Panc1 (cell line): ENCODE results near the gene ABRAXAS1. TPM values are rescaled to one million over a fixed set of nuclear protein-coding genes. Genes with fewer than 3 reads are reported as not detected.
"Not testable (repeated sequence)": the region's sequence is repeated elsewhere in the genome, so short reads cannot be mapped to it uniquely, and the experiment has no call there.

Source experiments
- ATAC-seq: fragments of 200-7000 bp; cut with Tn5 transposase; 2 replicates; pipeline ENCODE4 v1.9.1; 2020; ENCODE audit warnings: mild to moderate bottlenecking, moderate library complexity
- BruUV-seq: library from RNA; stranded (reverse); fragments of 400-500 nt; replicated peaks from 2 replicates; lab custom pipeline; 2021; lab: Mats Ljungman, UMichigan
- CTCF ChIA-PET: fragments of 300-600 bp; sonication (Branson Sonifier 250); formaldehyde crosslinking; loops from one replicate; lab custom pipeline; 2022; ENCODE audit warnings: antibody characterized with exemption; lab: Charles Lee
- POLR2A ChIA-PET: fragments of 300-600 bp; sonication (Branson Sonifier 250); formaldehyde crosslinking; loops from one replicate; lab custom pipeline; 2022; ENCODE audit warnings: antibody characterized with exemption; lab: Charles Lee
- DNase-seq: peaks from one replicate; pipeline ENCODE4 v3.0.0-alpha.2; 2010; ENCODE audit warnings: low read depth, low spot score
- H3K27ac ChIP-seq: 2 replicates; pipeline ENCODE4 v1.5.1; 2011; ENCODE audit warnings: mild to moderate bottlenecking, low read length, inconsistent platforms
- H3K27me3 ChIP-seq: fragments of 200-500 bp; sonication (Bioruptor generic); 2 replicates; pipeline ENCODE4 v1.6.0; 2014; ENCODE audit warnings: low read length, inconsistent platforms; ENCODE audit not compliant: control insufficient read depth, insufficient read depth
- H3K36me3 ChIP-seq: fragments of 200-500 bp; sonication (Bioruptor generic); 2 replicates; pipeline ENCODE4 v1.5.1; 2014; ENCODE audit warnings: inconsistent platforms, mild to moderate bottlenecking, low read length, moderate library complexity; ENCODE audit not compliant: control insufficient read depth, insufficient read depth
- H3K4me1 ChIP-seq: 2 replicates; pipeline ENCODE4 v1.5.1; 2011; ENCODE audit warnings: inconsistent platforms, mild to moderate bottlenecking, low read length, moderate library complexity; ENCODE audit not compliant: control insufficient read depth, insufficient read depth
- H3K4me3 ChIP-seq, 2 experiments: 2 replicates each; pipeline ENCODE4 v1.5.1; 2011 to 2012; ENCODE audit warnings: low read depth in 2 of 2, low read length in 2 of 2, mild to moderate bottlenecking in 2 of 2, inconsistent platforms in 1 of 2, moderate library complexity in 1 of 2
- H3K9me3 ChIP-seq: fragments of 200-500 bp; sonication (Bioruptor generic); 2 replicates; pipeline ENCODE4 v1.5.1; 2014; ENCODE audit warnings: low read depth, mild to moderate bottlenecking, inconsistent platforms, low read length, moderate library complexity; ENCODE audit not compliant: control insufficient read depth, insufficient read depth
- POLR2AphosphoS5 ChIP-seq: IDR thresholded peaks from 2 replicates; pipeline ENCODE4 v1.6.1; 2012; ENCODE audit warnings: mild to moderate bottlenecking, low read depth, low read length, moderate library complexity
- SIN3A ChIP-seq: IDR thresholded peaks from 2 replicates; pipeline ENCODE4 v1.6.1; 2012; ENCODE audit warnings: low read depth, mild to moderate bottlenecking, low read length, moderate library complexity, borderline replicate concordance; ENCODE audit not compliant: insufficient read depth
- TCF7L2 ChIP-seq: IDR thresholded peaks from 2 replicates; pipeline ENCODE4 v1.6.1; 2011; ENCODE audit warnings: mild to moderate bottlenecking, low read depth, low read length, inconsistent platforms
- in situ Hi-C: cut with HindIII; loops from 2 replicates; pipeline ENCODE4 v1.10.0; 2016; ENCODE audit warnings: low sequenced_read_pairs, low pct_unique_long_range_greater_than_20kb
- intact Hi-C: fragments of 100-400 bp; cut with micrococcal nuclease; formaldehyde crosslinking; loops from one replicate; pipeline ENCODE4 v1.10.0; 2022; ENCODE audit not compliant: unreplicated experiment
- total RNA-seq: library from RNA; stranded (reverse); gene quantifications from one replicate; pipeline ENCODE4 v1.2.1, GENCODE V29; 2021; ENCODE audit not compliant: unreplicated experiment
- TF ChIP-seq, protein P1 (sequence below), 2 experiments: IDR thresholded peaks; 2 replicates each; pipeline ENCODE4 v1.6.1; 2011 to 2012; ENCODE audit warnings: low read depth in 2 of 2, control low read depth in 1 of 2, low read length in 1 of 2, mild to moderate bottlenecking in 1 of 2, moderate library complexity in 1 of 2; ENCODE audit not compliant: insufficient read depth in 1 of 2
- TF ChIP-seq, protein P2 (sequence below): fragments of 450-650 bp; IDR thresholded peaks from 2 replicates; pipeline ENCODE4 v1.5.1; 2017; ENCODE audit warnings: mild to moderate bottlenecking

Gene ABRAXAS1
- total RNA-seq, 1 experiment from 2014 or later: 8.3 TPM

GRCh38 chr4:83503974-83504373 lies 19.1 kb upstream of the ABRAXAS1 start:
- BruUV-seq: no TSS peak
- ATAC-seq: no peak
- in situ Hi-C loops (no loop called here), intact Hi-C loops (no loop called here)
- TF ChIP-seq TCF7L2 (no peak), POLR2AphosphoS5 (no peak), SIN3A (no peak)
- TF ChIP-seq, protein P1, sequence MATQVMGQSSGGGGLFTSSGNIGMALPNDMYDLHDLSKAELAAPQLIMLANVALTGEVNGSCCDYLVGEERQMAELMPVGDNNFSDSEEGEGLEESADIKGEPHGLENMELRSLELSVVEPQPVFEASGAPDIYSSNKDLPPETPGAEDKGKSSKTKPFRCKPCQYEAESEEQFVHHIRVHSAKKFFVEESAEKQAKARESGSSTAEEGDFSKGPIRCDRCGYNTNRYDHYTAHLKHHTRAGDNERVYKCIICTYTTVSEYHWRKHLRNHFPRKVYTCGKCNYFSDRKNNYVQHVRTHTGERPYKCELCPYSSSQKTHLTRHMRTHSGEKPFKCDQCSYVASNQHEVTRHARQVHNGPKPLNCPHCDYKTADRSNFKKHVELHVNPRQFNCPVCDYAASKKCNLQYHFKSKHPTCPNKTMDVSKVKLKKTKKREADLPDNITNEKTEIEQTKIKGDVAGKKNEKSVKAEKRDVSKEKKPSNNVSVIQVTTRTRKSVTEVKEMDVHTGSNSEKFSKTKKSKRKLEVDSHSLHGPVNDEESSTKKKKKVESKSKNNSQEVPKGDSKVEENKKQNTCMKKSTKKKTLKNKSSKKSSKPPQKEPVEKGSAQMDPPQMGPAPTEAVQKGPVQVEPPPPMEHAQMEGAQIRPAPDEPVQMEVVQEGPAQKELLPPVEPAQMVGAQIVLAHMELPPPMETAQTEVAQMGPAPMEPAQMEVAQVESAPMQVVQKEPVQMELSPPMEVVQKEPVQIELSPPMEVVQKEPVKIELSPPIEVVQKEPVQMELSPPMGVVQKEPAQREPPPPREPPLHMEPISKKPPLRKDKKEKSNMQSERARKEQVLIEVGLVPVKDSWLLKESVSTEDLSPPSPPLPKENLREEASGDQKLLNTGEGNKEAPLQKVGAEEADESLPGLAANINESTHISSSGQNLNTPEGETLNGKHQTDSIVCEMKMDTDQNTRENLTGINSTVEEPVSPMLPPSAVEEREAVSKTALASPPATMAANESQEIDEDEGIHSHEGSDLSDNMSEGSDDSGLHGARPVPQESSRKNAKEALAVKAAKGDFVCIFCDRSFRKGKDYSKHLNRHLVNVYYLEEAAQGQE (IDR thresholded peaks at IDR 0.05; ENCODE audit: insufficient read depth in 1 of 2, low read depth in 2 of 2, low read length in 1 of 2): no peak
- TF ChIP-seq, protein P2, sequence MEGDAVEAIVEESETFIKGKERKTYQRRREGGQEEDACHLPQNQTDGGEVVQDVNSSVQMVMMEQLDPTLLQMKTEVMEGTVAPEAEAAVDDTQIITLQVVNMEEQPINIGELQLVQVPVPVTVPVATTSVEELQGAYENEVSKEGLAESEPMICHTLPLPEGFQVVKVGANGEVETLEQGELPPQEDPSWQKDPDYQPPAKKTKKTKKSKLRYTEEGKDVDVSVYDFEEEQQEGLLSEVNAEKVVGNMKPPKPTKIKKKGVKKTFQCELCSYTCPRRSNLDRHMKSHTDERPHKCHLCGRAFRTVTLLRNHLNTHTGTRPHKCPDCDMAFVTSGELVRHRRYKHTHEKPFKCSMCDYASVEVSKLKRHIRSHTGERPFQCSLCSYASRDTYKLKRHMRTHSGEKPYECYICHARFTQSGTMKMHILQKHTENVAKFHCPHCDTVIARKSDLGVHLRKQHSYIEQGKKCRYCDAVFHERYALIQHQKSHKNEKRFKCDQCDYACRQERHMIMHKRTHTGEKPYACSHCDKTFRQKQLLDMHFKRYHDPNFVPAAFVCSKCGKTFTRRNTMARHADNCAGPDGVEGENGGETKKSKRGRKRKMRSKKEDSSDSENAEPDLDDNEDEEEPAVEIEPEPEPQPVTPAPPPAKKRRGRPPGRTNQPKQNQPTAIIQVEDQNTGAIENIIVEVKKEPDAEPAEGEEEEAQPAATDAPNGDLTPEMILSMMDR: no peak
- H3K36me3 ChIP-seq: no peaks in the 10 kb centered on the region
- H3K4me1 ChIP-seq: no peaks in the 10 kb centered on the region
- no peak overlapping the region for H3K4me3 ChIP-seq
- no peak for DNase-seq
- POLR2A ChIA-PET: no interaction called here
- CTCF ChIA-PET: no interaction called here
- H3K27ac ChIP-seq: no peak overlapping the region
- no peaks in the 10 kb centered on the region for H3K27me3 ChIP-seq
- no peaks in the 10 kb centered on the region for H3K9me3 ChIP-seq

- POLR2A ChIA-PET, H3K27me3 ChIP-seq, H3K4me1 ChIP-seq, ATAC-seq, H3K36me3 ChIP-seq, H3K4me3 ChIP-seq, H3K27ac ChIP-seq, BruUV-seq, intact Hi-C loops, CTCF ChIA-PET, in situ Hi-C loops, DNase-seq, H3K9me3 ChIP-seq: not testable (repeated sequence)
These were observed 16.8 kb upstream of the ABRAXAS1 start for GRCh38 chr4:83501671-83502070.

DNA sequence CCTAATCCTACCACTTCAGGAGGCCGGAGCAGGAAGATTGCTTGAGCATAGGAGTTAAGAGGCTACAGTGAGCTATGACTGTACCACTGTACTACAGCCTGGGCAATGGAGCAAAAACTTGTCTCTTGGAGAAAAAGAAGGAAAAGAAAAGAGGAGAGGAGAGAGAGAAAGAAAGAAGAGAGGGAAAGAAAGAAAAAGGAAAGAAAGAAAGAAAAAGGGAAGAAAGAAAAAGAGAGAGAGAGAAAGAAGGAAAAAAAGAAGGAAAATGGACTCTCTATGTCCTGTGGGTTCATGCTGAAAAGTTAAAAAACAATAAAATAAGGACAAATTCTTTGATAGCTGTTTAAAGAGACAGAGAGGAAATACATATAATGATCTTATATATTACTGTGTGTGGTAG lies 13.3 kb upstream of the ABRAXAS1 start:
- intact Hi-C loops (no loop called here), in situ Hi-C loops (no loop called here)
- POLR2A ChIA-PET: no interaction called here
- CTCF ChIA-PET: no interaction called here
- DNase-seq (no peak), ATAC-seq (no peak)
- Histone ChIP-seq H3K4me3 (no peak overlapping the region), H3K4me1 (no peaks in the 10 kb centered on the region), H3K27me3 (no peaks in the 10 kb centered on the region), H3K9me3 (no peaks in the 10 kb centered on the region), H3K27ac (no peak overlapping the region), H3K36me3 (no peaks in the 10 kb centered on the region)
- TF ChIP-seq POLR2AphosphoS5 (no peak), SIN3A (no peak), TCF7L2 (no peak)
- TF ChIP-seq, protein P2: no peak
- TF ChIP-seq, protein P1 (IDR thresholded peaks at IDR 0.05; ENCODE audit: insufficient read depth in 1 of 2, low read depth in 2 of 2, low read length in 1 of 2): no peak
- no TSS peak for BruUV-seq
